Neural cell (in vitro differentiated cells): Measurements from ENCODE around the gene DPP6. TPM values are rescaled to one million over a fixed set of nuclear protein-coding genes. Genes with fewer than 3 reads are reported as not detected.

ENCODE experiments used
- H2AFZ ChIP-seq: fragments of 200-600, 300-800 bp; sonication (generic), shearing (Covaris generic); 2 replicates; pipeline ENCODE4 v1.6.0; 2014; ENCODE audit warnings: low read depth, mild to moderate bottlenecking, antibody characterized with exemption, low read length, moderate library complexity
- H3F3A ChIP-seq: fragments of 200-600 bp; shearing (Covaris generic); 2 replicates; pipeline ENCODE4 v1.6.1; 2016; ENCODE audit warnings: mild to moderate bottlenecking, moderate library complexity, mixed read lengths, antibody characterized with exemption, low read length; ENCODE audit not compliant: insufficient read depth, poor library complexity, severe bottlenecking
- H3K27ac ChIP-seq: fragments of 200-600, 300-800 bp; sonication (generic), shearing (Covaris generic); 2 replicates; pipeline ENCODE4 v1.5.1; 2014; ENCODE audit warnings: mild to moderate bottlenecking, low read length, moderate library complexity
- H3K27me3 ChIP-seq: fragments of 300-800, 200-600 bp; sonication (generic), shearing (Covaris generic); 2 replicates; pipeline ENCODE4 v1.6.0; 2014; ENCODE audit warnings: mild to moderate bottlenecking, low read depth, low read length, moderate library complexity; ENCODE audit not compliant: insufficient read depth
- H3K36me3 ChIP-seq: fragments of 300-800, 200-600 bp; sonication (generic), shearing (Covaris generic); 2 replicates; pipeline ENCODE4 v1.5.1; 2014; ENCODE audit warnings: mild to moderate bottlenecking, antibody characterized with exemption, low read length, moderate library complexity; ENCODE audit not compliant: insufficient read depth
- H3K4me2 ChIP-seq: fragments of 300-800, 200-600 bp; sonication (generic), shearing (Covaris generic); 2 replicates; pipeline ENCODE4 v1.6.0; 2014; ENCODE audit warnings: mild to moderate bottlenecking, low read length
- H3K4me3 ChIP-seq: fragments of 300-800, 200-600 bp; sonication (generic), shearing (Covaris generic); 2 replicates; pipeline ENCODE4 v1.5.1; 2014; ENCODE audit warnings: mild to moderate bottlenecking, low read length, moderate library complexity
- H3K79me2 ChIP-seq: fragments of 200-600 bp; shearing (Covaris generic); replicated peaks from 2 replicates; pipeline ENCODE4 v1.6.0; 2014; ENCODE audit warnings: mild to moderate bottlenecking, low read length, moderate library complexity; ENCODE audit not compliant: insufficient read depth
- H3K9ac ChIP-seq: fragments of 300-800, 200-600 bp; sonication (generic), shearing (Covaris generic); 2 replicates; pipeline ENCODE4 v1.6.1; 2016; ENCODE audit warnings: mild to moderate bottlenecking, low read length, mixed read lengths
- H3K9me2 ChIP-seq: fragments of 200-600 bp; shearing (Covaris generic); 2 replicates; pipeline ENCODE4 v1.6.1; 2016; ENCODE audit warnings: mild to moderate bottlenecking, low read length, mixed read lengths; ENCODE audit not compliant: insufficient read depth
- H3K9me3 ChIP-seq: fragments of 200-600, 300-800 bp; sonication (generic), shearing (Covaris generic); 2 replicates; pipeline ENCODE4 v1.6.1; 2016; ENCODE audit warnings: mild to moderate bottlenecking, mixed run types, low read length, moderate library complexity, mixed read lengths
- H4K20me1 ChIP-seq: fragments of 200-600 bp; shearing (Covaris generic); 2 replicates; pipeline ENCODE4 v1.6.1; 2016; ENCODE audit warnings: mild to moderate bottlenecking, mixed run types; ENCODE audit not compliant: insufficient read depth
- EP300 ChIP-seq: fragments of 450-650 bp; conservative IDR thresholded peaks from 2 replicates; pipeline ENCODE4 v1.6.1; 2014; ENCODE audit warnings: antibody characterized with exemption, mild to moderate bottlenecking, moderate library complexity; ENCODE audit not compliant: poor library complexity, severe bottlenecking
- EZH2 ChIP-seq: fragments of 200-600, 300-800 bp; shearing (Covaris generic), sonication (generic); IDR thresholded peaks from 2 replicates; pipeline ENCODE4 v1.6.1; 2014; ENCODE audit warnings: antibody characterized with exemption, low read length, borderline replicate concordance, mild to moderate bottlenecking; ENCODE audit not compliant: insufficient read depth, poor library complexity, severe bottlenecking
- MXI1 ChIP-seq: fragments of 450-650 bp; conservative IDR thresholded peaks from 2 replicates; pipeline ENCODE4 v1.6.1; 2014; ENCODE audit warnings: antibody characterized with exemption, mild to moderate bottlenecking; ENCODE audit not compliant: poor library complexity, severe bottlenecking
- POLR2AphosphoS5 ChIP-seq: IDR thresholded peaks from 2 replicates; pipeline ENCODE4 v1.6.1; 2012
- RAD21 ChIP-seq: fragments of 450-650 bp; conservative IDR thresholded peaks from 2 replicates; pipeline ENCODE4 v1.6.1; 2014; ENCODE audit warnings: antibody characterized with exemption, mild to moderate bottlenecking, moderate library complexity
- SMC3 ChIP-seq: fragments of 450-650 bp; conservative IDR thresholded peaks from 2 replicates; pipeline ENCODE4 v1.6.1; 2014; ENCODE audit warnings: antibody characterized with exemption, mild to moderate bottlenecking, moderate library complexity; ENCODE audit not compliant: poor library complexity
- TAF1 ChIP-seq: IDR thresholded peaks from 2 replicates; pipeline ENCODE4 v1.6.1; 2012; ENCODE audit warnings: low read depth
- polyA plus RNA-seq: library from polyadenylated mRNA; depleted of rRNA; stranded (reverse); fragments of >200 nt; gene quantifications from 2 replicates; pipeline ENCODE4 v1.2.3, GENCODE V29; 2014
- TF ChIP-seq, protein P1 (sequence below): IDR thresholded peaks from 2 replicates; pipeline ENCODE4 v1.6.1; 2012; ENCODE audit warnings: borderline replicate concordance
- TF ChIP-seq, protein P2 (sequence below): fragments of 450-650 bp; IDR thresholded peaks from 2 replicates; pipeline ENCODE4 v1.5.1; 2014; ENCODE audit warnings: antibody characterized with exemption, mild to moderate bottlenecking, moderate library complexity; ENCODE audit not compliant: poor library complexity, severe bottlenecking

DPP6 gene
- polyA plus RNA-seq, 1 donor from 2014 or later, result 20.4 TPM

DNA sequence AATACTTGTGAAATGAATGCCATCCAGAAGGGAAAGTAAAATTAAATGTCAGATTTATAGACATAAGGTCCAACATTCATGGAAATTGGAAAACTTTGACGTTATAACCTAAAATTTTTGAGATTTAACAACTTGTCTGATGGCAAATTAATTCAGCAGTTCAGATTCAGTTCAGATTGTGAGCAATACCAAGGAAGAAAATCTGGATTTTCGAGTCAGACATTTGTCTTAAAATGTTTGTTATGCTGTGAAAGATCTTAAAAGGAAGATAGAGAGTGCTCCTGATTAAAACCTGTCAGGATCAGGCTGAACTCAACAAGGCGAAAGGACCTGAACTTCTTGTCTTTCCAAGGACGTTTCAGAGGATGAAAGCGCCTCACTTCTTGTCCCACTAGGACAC, 629.8 kb downstream of the DPP6 start:
- no peaks in the 10 kb centered on the region for H3K9me2 ChIP-seq
- no peak for TF ChIP-seq EP300
- TF ChIP-seq, protein P1, sequence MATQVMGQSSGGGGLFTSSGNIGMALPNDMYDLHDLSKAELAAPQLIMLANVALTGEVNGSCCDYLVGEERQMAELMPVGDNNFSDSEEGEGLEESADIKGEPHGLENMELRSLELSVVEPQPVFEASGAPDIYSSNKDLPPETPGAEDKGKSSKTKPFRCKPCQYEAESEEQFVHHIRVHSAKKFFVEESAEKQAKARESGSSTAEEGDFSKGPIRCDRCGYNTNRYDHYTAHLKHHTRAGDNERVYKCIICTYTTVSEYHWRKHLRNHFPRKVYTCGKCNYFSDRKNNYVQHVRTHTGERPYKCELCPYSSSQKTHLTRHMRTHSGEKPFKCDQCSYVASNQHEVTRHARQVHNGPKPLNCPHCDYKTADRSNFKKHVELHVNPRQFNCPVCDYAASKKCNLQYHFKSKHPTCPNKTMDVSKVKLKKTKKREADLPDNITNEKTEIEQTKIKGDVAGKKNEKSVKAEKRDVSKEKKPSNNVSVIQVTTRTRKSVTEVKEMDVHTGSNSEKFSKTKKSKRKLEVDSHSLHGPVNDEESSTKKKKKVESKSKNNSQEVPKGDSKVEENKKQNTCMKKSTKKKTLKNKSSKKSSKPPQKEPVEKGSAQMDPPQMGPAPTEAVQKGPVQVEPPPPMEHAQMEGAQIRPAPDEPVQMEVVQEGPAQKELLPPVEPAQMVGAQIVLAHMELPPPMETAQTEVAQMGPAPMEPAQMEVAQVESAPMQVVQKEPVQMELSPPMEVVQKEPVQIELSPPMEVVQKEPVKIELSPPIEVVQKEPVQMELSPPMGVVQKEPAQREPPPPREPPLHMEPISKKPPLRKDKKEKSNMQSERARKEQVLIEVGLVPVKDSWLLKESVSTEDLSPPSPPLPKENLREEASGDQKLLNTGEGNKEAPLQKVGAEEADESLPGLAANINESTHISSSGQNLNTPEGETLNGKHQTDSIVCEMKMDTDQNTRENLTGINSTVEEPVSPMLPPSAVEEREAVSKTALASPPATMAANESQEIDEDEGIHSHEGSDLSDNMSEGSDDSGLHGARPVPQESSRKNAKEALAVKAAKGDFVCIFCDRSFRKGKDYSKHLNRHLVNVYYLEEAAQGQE, result no peak
- TF ChIP-seq SMC3, result no peak
- TF ChIP-seq, protein P2, sequence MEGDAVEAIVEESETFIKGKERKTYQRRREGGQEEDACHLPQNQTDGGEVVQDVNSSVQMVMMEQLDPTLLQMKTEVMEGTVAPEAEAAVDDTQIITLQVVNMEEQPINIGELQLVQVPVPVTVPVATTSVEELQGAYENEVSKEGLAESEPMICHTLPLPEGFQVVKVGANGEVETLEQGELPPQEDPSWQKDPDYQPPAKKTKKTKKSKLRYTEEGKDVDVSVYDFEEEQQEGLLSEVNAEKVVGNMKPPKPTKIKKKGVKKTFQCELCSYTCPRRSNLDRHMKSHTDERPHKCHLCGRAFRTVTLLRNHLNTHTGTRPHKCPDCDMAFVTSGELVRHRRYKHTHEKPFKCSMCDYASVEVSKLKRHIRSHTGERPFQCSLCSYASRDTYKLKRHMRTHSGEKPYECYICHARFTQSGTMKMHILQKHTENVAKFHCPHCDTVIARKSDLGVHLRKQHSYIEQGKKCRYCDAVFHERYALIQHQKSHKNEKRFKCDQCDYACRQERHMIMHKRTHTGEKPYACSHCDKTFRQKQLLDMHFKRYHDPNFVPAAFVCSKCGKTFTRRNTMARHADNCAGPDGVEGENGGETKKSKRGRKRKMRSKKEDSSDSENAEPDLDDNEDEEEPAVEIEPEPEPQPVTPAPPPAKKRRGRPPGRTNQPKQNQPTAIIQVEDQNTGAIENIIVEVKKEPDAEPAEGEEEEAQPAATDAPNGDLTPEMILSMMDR, result no peak
- no peak for TF ChIP-seq TAF1
- TF ChIP-seq MXI1, result no peak
- TF ChIP-seq RAD21, result no peak
- no peak for TF ChIP-seq EZH2
- no peak for TF ChIP-seq POLR2AphosphoS5
- no peaks in the 10 kb centered on the region for H3K79me2 ChIP-seq
- no peak overlapping the region for H3K9ac ChIP-seq
- H3K27me3 ChIP-seq, result no peaks in the 10 kb centered on the region
- H3F3A ChIP-seq, result no peaks in the 10 kb centered on the region
- H3K36me3 ChIP-seq, result no peaks in the 10 kb centered on the region
- H3K9me3 ChIP-seq, result no peaks in the 10 kb centered on the region
- no peak overlapping the region for H3K4me3 ChIP-seq
- H2AFZ ChIP-seq, result no peak overlapping the region
- no peaks in the 10 kb centered on the region for H4K20me1 ChIP-seq
- H3K4me2 ChIP-seq, result no peak overlapping the region
- H3K27ac ChIP-seq, result no peak overlapping the region

DNA sequence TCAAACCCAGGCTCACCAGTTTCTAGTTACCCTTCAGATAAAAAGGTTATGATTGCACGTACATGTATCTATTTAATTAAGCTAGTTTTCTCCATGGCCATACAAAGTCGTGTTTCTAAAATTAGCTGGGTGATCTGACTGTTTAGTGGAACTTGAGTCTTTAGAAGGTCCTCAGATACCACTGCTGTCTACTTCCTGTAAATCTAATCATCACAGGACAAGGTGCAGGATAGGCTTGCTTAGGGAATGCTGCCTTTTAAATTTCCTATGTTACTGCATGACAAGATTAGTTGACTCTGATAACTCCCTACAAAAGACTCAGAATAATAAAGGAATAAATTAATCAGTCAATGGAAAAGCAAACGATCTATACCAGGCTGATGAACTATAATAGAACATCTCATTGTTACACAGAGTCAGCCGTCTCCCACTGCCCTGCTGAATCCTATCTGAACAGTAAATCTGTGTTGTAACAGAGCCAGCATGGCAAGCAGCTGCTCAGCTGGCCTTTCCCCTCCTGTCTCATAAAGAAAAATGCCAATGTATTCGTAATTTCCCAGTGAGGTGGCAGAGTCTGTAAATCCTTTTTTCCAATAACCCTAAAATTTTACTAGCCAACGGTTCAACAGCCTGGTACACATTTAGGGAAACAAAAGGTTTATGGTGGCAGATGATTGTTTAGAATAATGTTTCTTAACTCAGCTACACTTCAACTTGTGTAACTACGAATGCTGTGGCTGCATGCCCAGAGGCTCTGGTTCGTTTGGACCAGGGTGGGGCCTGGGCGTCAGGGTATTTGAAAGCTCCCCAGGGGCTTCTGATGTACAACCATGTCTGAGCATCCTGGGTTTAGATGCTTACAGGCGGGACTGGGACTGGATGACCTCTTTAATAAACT, 632.7 kb downstream of the DPP6 start:
- no peaks in the 10 kb centered on the region for H3K27me3 ChIP-seq
- H2AFZ ChIP-seq, result no peak overlapping the region
- H3K4me2 ChIP-seq, result no peak overlapping the region
- no peak overlapping the region for H3K27ac ChIP-seq
- no peaks in the 10 kb centered on the region for H4K20me1 ChIP-seq
- H3K9me2 ChIP-seq, result no peaks in the 10 kb centered on the region
- H3K79me2 ChIP-seq, result no peaks in the 10 kb centered on the region
- no peak overlapping the region for H3K9ac ChIP-seq
- no peaks in the 10 kb centered on the region for H3F3A ChIP-seq
- H3K9me3 ChIP-seq, result no peaks in the 10 kb centered on the region
- TF ChIP-seq EZH2, result no peak
- TF ChIP-seq, protein P1, result no peak
- no peak for TF ChIP-seq SMC3
- no peak for TF ChIP-seq TAF1
- TF ChIP-seq, protein P2, result no peak
- no peak for TF ChIP-seq RAD21
- TF ChIP-seq POLR2AphosphoS5, result no peak
- no peak for TF ChIP-seq MXI1
- TF ChIP-seq EP300, result no peak
- no peaks in the 10 kb centered on the region for H3K36me3 ChIP-seq
- H3K4me3 ChIP-seq, result no peak overlapping the region
